ENCODE measurements around the gene DENND4A.
"Not testable (repeated sequence)": the region's sequence is repeated elsewhere in the genome, so short reads cannot be mapped to it uniquely, and the experiment has no call there.

Gene DENND4A

DNA sequence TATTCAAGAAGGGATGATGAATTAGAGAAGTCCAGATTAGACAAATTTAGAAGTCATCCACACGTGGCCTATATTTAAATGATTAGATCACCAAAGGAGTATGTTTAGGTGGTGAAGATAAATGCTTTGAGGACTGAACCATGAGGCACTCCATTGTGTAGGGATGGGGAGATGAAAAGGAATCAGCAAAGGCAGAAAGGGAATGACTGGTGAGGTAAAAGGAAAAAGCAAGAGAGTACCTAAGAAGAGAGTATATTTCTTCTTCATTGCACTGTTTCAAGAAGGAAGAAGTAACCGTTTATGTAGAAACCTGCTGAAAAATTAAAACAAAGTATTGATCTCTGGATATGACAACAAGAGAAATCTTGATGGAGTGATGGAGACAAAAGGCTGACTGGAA lies 40.7 kb downstream of the DENND4A start:
- no peak for DNase-seq

DNA sequence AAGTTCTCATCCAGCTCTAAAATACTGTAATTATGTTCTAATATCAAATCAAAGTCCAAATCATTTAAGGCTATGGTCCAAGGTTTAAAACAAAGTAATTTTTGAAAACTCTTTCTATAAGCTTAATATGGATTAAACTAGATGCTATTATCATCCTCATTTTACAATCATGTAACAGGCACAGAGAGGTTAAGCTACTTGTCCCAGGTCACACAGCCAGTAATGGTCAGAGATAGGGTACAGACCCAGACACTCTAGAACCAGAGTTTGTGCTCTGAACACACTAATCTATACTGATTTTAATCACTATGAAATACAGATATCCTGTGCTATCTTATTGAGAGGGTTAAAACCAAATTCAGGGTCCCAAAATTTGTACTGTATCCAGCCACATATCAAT lies 44.8 kb downstream of the DENND4A start:
- no peak for DNase-seq

DNA sequence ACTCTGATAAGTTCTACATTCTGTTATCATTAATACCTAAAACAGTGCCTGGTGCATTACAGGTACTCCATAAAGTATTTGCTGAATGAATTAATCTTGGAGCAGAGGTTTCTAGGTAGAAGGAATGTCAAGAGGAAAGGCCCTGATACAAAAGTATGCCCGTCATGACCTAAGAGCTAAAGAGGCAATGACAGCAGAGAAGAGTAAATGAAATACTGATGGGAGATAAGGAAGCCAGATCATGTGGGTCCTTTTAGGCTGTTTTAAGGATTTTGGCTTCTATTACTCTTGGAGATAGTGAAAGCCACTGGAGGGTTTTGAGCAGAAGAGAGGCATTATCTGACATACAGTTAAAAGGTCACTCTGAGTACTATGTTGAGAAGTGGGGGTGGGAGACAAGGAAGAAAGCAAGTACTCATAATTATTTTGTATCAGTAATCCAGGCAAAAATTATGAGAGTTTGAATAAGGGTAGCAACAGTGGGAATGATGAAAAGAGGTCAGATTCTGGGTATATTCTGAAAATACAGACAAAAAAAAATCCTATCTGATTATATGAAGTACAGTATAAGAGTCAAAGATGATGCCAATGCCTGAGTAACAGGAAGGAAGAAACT lies 48.3 kb downstream of the DENND4A start:
- no peak for DNase-seq

DNA sequence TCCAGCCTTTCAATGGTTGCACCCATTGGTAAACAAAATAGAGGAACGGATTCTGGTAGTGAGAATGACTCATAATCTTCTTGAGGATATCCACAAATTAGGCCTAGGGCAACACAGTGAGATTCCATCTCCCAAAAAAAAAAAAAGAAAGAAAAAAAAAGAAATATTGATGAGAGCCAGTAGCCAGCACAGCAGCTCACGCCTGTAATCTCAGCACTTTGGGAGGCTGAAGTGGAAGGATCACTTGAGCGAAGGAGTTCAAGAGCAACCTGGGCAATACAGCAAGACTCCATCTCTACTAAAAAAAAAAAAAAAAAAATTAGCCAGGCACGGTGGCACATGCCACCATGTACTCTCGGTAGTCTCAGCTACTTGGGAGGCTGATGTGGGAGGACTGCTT lies 51.9 kb downstream of the DENND4A start:
- no peak for DNase-seq

DNA sequence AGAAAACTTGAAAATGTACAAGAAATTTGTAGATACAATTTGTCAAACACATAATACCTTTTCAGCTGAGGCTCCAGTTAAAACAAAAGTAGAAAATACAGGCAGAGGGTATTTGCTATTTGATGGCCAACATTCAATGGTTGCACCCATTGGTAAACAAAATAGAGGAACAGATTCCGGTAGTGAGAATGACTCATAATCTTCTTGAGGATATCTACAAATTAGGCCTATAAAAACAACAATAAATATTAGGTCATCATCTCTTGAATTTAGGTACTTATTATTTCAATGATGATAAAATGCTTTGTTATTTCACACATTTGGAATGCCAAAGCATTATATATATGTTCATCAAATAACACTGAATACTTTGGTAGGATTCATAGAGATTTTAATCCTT lies 53.4 kb downstream of the DENND4A start:
- peak; percentile 20 to 22 for DNase-seq

DNA sequence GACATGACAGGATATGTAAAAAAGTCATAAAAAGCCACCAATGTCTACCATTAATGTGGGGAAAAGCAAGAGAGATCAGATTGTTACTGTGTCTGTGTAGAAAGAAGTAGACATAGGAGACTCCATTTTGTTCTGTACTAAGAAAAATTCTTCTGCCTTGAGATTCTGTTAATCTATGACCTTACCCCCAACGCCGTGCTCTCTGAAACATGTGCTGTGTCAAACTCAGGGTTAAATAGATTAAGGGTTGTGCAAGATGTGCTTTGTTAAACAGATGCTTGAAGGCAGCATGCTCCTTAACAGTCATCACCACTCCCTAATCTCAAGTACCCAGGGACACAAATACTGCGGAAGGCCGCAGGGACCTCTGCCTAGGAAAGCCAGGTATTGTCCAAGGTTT lies 58.5 kb downstream of the DENND4A start:
- not testable (repeated sequence) for DNase-seq

DNA sequence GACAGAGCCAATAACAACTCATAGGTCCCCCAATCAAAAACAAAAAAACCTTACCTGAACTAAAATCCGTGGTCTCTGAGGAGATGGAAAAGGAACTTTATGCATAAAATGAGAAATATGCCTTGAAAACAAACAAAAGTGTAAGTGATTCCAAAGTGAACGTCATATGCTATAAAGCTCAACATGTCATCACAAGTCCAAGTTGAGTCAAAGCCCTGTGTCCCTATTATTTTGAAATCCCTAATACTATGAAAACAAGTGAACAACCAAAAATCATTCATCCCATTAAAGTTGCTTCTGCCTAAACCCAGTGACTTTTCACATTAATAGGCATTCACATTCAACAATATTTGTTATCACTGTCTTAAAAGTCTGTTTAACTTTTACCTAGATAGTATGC lies 59.4 kb downstream of the DENND4A start:
- peak in 1 of 2 donors; percentile 7 for DNase-seq

DNA sequence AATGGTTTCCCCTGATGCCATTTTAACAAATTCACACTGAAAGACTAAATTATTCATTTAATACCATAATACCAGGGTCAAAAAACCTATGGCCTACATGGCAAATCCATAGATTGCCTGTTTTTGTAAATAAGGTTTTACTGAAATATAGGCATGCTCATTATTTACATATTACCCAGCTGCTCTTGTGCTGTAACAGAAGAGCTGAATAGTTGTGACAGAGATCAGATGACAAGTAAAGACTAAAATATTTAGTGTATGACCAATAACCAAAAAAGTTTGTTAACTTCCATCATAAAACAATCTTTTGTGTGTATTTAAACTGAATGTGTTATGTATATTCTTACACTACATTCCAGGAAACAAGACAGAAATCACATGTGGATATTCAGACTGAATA lies 60.2 kb downstream of the DENND4A start:
- no peak for DNase-seq

DNA sequence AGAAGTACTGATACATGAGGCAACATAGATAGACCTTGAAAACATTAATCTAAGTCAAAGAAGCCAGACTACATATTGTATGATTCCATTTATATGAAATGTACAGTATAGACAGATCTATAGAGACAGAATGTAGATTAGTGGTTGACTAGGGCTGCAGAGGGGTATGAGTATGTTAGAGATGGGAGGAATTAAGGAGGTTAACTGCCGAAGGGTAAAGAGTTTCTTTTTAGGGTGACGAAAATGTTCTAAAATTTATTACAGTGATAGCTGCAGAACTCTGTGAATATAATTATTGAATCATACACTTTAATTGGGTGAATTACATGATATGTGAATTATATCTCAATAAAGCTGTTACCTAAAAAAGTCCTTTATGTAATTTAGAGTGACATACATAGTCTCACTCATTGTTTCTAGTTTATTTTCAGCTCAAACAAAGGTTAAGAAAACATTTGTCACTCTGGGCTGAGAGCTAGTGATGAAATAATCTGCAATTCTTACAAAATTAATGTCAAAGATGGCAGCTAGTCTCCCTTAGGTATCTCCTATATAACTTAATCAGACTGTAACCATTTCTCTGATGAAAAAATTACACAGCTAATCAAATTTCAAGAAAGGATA lies 61.4 kb downstream of the DENND4A start:
- peak; percentile 15 to 37 for DNase-seq

DNA sequence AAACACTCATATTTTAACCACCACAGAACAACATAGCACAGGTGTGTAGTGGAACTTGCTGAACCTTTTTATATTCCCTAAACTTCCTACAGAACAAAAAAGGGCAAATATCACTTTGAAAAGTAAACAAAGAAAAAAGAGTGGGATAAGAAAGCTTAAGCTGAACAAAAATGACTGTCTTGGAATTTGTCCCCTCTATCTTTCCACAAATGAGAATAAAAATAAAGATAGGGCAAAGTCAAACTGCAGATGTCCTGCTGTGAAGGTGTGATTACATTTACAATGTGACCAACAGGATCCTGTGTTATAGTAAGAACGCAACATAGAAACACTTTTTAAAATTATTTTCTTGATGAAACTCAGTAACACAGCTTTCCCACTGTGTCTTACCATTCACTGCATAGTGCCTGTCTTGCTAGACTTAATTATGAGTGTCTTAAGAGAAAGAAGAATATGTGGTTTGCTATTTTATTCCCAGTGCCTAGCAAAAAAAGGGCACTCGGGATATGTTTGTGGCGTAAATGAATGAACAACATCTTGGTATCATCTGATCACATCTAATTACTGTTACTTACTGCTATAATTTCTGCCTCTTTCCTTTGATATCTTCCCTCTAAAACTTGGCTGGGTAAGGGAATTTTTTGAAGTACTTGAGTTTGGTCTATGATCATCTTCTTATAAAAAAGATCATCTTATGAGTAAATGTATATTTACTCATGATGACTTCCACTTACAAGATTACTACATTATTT lies 67.5 kb downstream of the DENND4A start:
- DNase-seq = no peak

DNA sequence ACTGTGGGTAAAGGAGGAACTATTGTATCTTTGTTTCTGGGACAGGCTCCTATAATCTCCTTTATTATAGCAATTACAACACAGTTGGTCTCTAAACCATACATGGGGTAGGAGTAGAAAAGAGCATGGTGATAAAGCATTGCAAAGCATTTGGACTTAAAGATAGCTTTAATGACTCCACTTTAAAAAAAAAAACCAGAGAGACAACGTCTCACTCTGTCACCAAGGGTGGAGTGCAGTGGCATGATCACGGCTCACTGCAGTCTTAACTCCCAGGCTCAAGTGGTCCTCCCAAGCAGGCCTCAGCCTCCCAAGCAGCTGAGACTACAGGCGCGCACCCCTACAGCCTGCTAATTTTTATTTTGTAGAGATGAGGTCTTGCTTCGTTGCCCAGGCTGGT lies 68.2 kb downstream of the DENND4A start:
- no peak for DNase-seq

DNA sequence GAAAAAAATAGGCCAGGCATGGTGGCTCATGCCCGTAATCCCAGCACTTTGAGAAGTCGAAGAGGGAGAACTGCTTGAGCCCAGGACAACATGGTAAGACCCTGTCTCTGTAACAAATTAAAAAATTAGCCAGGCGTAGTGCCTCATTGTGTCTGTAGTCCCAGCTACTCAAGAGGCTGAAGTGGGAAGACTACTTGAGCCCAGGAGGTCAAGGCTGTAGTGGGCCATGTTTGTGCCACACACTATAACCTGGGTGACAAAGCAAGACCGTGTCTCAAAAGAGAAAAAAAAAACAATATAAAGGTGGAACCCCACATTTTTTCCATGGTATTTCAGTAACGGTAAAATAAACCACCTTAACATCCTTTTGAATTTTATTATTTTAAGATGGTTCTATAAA lies 69.9 kb downstream of the DENND4A start:
- DNase-seq = no peak

DNA sequence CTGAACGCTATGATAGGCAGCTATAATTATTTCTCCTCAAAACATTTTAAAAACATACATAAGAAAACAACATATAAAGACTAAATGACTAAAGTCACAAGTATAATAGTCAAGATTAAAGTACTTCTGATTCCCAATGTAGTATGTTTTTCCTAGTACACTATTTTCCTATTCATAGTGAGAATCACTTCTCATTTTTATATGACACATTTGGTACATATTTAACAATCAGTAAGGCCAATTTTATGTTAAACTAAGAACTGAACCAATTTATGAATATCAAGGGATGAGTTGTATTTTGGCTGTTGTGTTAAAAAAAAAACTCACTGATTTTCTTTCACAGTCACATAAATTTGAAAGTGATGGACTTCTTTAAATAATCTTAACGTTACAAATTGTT lies 79.7 kb downstream of the DENND4A start:
- DNase-seq = no peak

DNA sequence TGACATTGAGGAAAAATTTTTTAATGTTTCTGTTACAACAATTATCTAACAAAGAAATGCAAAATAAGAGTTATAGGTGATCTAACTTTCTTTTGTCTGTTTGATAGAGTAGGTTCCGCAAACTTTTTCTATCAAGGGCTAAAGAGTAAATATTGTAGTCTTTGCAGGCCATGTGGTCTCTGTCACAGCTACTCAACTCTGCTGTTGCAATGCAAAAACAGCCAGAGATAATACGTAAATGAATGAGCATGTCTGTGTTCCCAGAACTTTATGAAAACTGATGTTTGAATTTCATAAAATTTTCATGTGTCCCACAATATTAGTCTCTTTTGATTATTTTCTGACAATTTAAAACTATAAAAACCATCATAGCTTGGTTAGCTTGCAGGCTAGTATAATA lies 97.0 kb downstream of the DENND4A start:
- DNase-seq = no peak

DNA sequence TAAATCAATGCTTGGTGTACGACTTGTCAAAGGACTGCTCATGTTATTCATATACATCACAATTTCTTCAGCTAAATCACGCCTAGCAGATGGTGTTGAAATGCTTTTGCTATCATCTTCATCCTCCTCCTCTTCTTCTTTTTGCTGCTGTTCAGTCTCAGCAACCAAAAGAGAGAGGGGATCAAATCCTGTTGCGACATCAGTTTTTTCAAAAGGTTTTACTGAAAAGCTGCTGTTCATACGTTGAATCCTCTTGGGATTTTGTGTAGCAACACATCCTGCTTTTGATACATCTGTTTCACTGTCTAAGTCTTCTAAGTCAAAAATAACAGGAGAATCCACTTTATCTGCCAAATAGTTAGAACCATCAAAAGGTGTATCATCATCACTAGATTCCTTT lies 101.3 kb downstream of the DENND4A start:
- no peak for DNase-seq

DNA sequence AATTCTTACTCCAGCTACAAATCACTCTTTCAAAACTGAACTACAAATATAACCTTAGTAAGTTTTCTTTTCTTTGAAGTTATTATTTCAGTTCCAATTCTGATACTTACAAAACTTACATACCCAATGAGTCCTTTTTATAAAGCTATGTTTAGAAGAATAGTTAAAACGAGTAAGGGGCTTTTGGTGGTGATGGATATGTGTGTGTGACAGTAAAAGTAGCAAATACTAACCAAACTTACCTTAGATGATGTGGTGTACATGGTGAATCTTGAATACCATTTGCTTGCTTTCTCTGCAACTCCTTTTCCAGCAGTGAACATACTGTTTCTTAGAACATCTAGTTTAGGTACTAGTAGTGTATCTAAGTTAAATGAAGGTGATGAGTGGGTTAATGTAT lies 101.9 kb downstream of the DENND4A start:
- DNase-seq = no peak

DNA sequence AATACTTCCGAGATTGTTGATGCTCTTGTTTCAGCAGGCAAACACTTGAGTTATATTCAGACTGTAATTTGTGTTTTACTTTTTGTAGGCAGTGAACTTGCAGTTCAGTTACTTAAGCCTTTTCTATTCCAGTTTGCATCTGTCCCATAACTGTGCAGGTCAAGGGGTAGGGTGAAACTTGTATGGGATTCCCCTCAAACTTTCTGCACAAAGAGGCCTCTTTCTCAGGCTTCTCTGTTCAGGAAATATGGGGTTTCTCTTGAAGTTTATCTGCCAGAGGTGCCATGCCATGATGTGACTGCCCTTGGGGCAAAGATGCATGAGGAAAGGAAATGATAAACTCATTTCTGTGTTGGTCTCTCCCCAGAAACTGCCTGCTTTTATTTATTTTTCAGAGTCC lies 103.6 kb downstream of the DENND4A start:
- DNase-seq = no peak

DNA sequence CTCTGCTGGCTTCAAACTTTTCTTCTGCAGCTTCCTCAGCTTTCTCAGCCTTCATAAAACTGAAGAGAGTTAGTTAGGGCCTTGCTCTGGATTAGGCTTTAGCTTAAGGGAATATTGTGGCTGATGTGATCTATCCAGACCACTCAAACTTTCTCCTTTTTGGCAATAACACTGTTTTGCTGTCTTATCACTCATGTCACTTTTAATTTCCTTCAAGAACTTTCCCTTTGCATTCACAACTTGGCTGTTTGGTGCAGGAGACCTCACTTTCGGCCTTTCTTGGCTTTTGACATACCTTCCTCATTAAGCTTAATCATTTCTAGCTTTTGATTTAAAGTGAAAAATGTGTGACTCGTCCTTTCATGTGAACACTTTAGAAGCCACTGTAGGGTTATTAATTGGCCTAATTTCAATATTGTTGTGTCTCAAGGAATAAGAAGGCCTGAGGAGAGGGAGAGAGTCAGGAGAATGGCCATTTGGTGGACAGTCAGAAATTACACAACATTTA lies 109.6 kb downstream of the DENND4A start:
- no peak for DNase-seq

DNA sequence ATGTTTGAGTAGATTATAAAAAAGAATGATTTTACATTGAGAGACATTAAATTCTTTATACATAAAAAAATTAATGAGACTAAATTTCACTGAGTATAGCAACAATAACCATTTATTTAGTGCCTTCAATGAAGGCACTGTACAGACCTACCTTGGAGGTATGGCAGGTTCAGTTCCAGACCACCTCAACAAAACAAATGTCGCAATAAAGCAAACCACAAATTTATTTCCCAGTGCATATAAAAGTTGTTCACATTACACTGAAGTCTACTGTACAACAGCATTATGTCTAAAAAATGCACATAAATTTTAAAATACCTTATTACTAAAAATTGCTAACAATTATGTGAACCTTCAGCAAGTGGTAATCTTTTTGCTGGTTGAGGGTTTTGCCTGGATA lies 111.5 kb downstream of the DENND4A start:
- no peak for DNase-seq

DNA sequence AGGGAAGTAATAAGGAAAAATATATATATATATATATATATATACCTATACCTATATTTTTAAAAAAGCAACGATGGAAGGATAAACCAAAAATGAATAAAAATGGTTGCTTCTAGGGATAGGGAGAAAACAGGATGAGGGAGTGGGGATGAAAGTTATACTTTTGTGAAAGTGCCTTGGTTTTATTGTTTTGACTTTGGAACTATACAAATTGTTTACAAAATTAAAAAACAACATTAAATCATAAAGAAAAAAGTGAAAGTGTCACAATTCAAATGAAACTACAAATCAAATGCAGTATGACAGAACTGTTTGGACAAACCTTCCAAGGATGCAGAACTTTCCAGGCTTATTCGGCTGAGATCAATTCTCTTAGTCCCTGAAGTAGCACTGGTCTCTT lies 116.0 kb downstream of the DENND4A start:
- DNase-seq = no peak

DNA sequence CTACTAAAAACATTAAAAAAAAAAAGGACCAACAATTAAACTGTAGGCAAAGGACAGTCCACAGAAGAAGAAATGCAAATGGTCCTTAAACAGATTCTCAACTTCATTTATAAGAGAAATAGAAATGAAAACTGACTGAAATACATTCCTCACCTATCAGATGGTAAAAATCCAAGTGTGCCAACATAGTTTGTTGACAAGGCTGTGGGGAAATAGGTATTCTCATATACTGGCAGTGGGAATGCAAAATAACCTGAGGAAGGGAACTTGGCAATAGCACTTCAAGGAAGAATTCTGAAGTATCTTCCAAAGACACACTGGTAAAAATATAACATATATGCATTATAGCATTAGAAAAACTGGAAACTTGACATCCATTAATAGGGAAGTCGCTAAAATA lies 116.5 kb downstream of the DENND4A start:
- DNase-seq = no peak

DNA sequence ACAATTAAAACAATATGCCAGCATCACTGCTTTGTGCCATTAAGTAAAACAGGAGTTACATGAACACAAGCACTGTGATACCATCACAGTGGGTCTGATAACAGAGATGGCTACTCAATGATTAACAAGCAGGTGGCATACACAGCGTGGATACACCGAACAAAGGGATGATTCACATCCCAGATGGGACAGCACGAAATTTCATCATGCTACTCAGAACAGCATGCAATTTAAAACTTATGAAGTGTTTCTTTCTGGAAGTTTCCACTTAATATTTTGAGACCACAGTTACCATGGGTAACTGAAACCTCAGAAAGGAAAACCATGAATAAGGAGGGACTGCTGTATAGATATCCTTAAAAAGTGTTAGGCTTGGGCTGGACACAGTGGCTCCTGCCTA lies 125.8 kb downstream of the DENND4A start:
- DNase-seq = peak; percentile 57 to 72

DNA sequence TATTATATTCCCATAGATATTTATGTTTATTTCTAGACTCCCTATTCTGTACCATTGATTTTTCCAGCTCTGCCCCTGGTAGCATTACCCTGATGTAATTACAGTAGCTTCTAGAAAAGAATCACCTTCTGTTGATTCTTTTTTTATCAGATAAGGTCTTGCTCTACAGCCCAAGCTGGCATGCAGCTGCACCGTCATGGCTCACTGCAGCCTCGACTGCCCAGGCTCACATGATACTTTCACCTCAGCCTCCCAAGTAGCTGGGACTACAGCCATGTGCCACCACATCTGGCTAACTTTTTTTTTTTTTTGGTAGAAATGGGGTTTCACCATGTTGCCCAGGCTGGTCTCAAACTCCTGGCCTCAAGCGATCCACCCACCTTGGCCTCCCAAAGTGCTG lies 128.6 kb downstream of the DENND4A start:
- no peak for DNase-seq

DNA sequence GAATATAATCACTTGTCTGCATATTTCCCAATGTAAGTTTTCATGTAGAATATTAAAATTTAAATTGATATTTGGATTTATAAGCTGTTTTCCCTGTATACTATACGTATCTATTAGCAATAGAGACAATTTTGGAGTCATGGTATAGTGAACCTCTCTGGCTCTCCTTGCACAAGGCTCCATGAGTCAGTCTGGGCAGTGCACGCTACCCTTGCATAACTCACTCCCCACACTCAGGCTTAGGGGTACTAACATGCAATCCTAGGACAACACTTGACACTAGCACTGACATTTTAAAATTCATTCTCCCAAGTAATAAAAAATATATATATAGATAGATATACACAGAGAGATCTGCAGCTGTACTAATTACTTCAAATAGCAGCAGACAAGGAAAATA lies 131.2 kb downstream of the DENND4A start:
- peak; percentile 44 to 65 for DNase-seq

All from inflammatory macrophage treated with lipopolysaccharide for 1 hour (primary cell).